ES-I3 (cell line): ENCODE results near the gene TTC7B.

Experiments used
- H3K36me3 ChIP-seq: 2 replicates; pipeline ENCODE4 v1.6.1; 2013; ENCODE audit warnings: mild to moderate bottlenecking, low read length, control low read depth, moderate library complexity; ENCODE audit not compliant: insufficient read depth
- H3K4me1 ChIP-seq: 2 replicates; pipeline ENCODE4 v1.6.1; 2013; ENCODE audit warnings: mild to moderate bottlenecking, control low read depth, low read length; ENCODE audit not compliant: insufficient read depth
- H3K9ac ChIP-seq: 2 replicates; pipeline ENCODE4 v1.6.1; 2013; ENCODE audit warnings: low read depth, mild to moderate bottlenecking, low read length, moderate library complexity
- H3K9me3 ChIP-seq: 2 replicates; pipeline ENCODE4 v1.6.1; 2013; ENCODE audit warnings: mild to moderate bottlenecking, low read length, moderate library complexity; ENCODE audit not compliant: control insufficient read depth, insufficient read depth

TTC7B gene

GRCh38 chr14:90654831-90655276, 161.4 kb downstream of the TTC7B start:
- Histone ChIP-seq H3K4me1 (peaks cover 6% of the 10 kb centered on the region; the same call in 1 of the 2 replicates), H3K36me3 (peaks cover 3% of the 10 kb centered on the region; the same call in 1 of the 2 replicates), H3K9me3 (no peaks in the 10 kb centered on the region), H3K9ac (no peak overlapping the region)

GRCh38 chr14:90652626-90653025, 163.6 kb downstream of the TTC7B start:
- Histone ChIP-seq H3K4me1 (peaks cover 11% of the 10 kb centered on the region; the same call in 1 of the 2 replicates), H3K9me3 (no peaks in the 10 kb centered on the region), H3K36me3 (peaks cover 3% of the 10 kb centered on the region; the same call in 1 of the 2 replicates), H3K9ac (no peak overlapping the region)

- no peak overlapping the region for H3K9ac ChIP-seq
- H3K9me3 ChIP-seq, result no peaks in the 10 kb centered on the region
- H3K4me1 ChIP-seq, result peaks cover 12% of the 10 kb centered on the region; the same call in 1 of the 2 replicates
- peaks cover 3% of the 10 kb centered on the region; the same call in 1 of the 2 replicates for H3K36me3 ChIP-seq
Observed at GRCh38 chr14:90651976-90652560, 164.2 kb downstream of the TTC7B start.

GRCh38 chr14:90651271-90651804, 164.9 kb downstream of the TTC7B start:
- no peaks in the 10 kb centered on the region for H3K9me3 ChIP-seq
- peaks cover 3% of the 10 kb centered on the region; the same call in 1 of the 2 replicates for H3K36me3 ChIP-seq
- H3K9ac ChIP-seq, result no peak overlapping the region
- peaks cover 17% of the 10 kb centered on the region for H3K4me1 ChIP-seq

- peaks cover 3% of the 10 kb centered on the region; the same call in 1 of the 2 replicates for H3K36me3 ChIP-seq
- no peak overlapping the region for H3K9ac ChIP-seq
- H3K4me1 ChIP-seq, result peaks cover 32% of the 10 kb centered on the region
Observed at GRCh38 chr14:90649557-90650135, 166.6 kb downstream of the TTC7B start.

GRCh38 chr14:90649083-90649482, 167.1 kb downstream of the TTC7B start:
- H3K9ac ChIP-seq, result no peak overlapping the region
- peaks cover 34% of the 10 kb centered on the region for H3K4me1 ChIP-seq
- no peaks in the 10 kb centered on the region for H3K9me3 ChIP-seq
- peaks cover 3% of the 10 kb centered on the region; the same call in 1 of the 2 replicates for H3K36me3 ChIP-seq

More at GRCh38 chr14:90649557-90650135, 166.6 kb downstream of the TTC7B start:
- H3K9me3 ChIP-seq, result no peaks in the 10 kb centered on the region

GRCh38 chr14:90648421-90648820, 167.8 kb downstream of the TTC7B start:
- peaks cover 3% of the 10 kb centered on the region; the same call in 1 of the 2 replicates for H3K36me3 ChIP-seq
- H3K9me3 ChIP-seq, result no peaks in the 10 kb centered on the region
- H3K9ac ChIP-seq, result no peak overlapping the region
- peaks cover 34% of the 10 kb centered on the region for H3K4me1 ChIP-seq

- no peaks in the 10 kb centered on the region for H3K9me3 ChIP-seq
- H3K9ac ChIP-seq, result no peak overlapping the region
- peaks cover 3% of the 10 kb centered on the region; the same call in 1 of the 2 replicates for H3K36me3 ChIP-seq
- H3K4me1 ChIP-seq, result peaks cover 39% of the 10 kb centered on the region
Observed at GRCh38 chr14:90647473-90648005, 168.7 kb downstream of the TTC7B start.

GRCh38 chr14:90645842-90646443, 170.3 kb downstream of the TTC7B start:
- Histone ChIP-seq H3K36me3 (no peaks in the 10 kb centered on the region), H3K4me1 (peaks cover 48% of the 10 kb centered on the region), H3K9ac (no peak overlapping the region), H3K9me3 (no peaks in the 10 kb centered on the region)

- H3K9ac ChIP-seq, result no peak overlapping the region
- peaks cover 52% of the 10 kb centered on the region for H3K4me1 ChIP-seq
- H3K36me3 ChIP-seq, result no peaks in the 10 kb centered on the region
- no peaks in the 10 kb centered on the region for H3K9me3 ChIP-seq
Observed at GRCh38 chr14:90644882-90645281, 171.3 kb downstream of the TTC7B start.

GRCh38 chr14:90643982-90644670, 172.1 kb downstream of the TTC7B start:
- Histone ChIP-seq H3K9ac (no peak overlapping the region), H3K4me1 (peaks cover 52% of the 10 kb centered on the region), H3K9me3 (no peaks in the 10 kb centered on the region), H3K36me3 (no peaks in the 10 kb centered on the region)

- Histone ChIP-seq H3K36me3 (no peaks in the 10 kb centered on the region), H3K9ac (no peak overlapping the region)
Observed at GRCh38 chr14:90642244-90642717, 173.9 kb downstream of the TTC7B start.

GRCh38 chr14:90641615-90642243, 174.5 kb downstream of the TTC7B start:
- H3K9ac ChIP-seq, result no peak overlapping the region
- H3K9me3 ChIP-seq, result no peaks in the 10 kb centered on the region
- H3K4me1 ChIP-seq, result peaks cover 45% of the 10 kb centered on the region
- no peaks in the 10 kb centered on the region for H3K36me3 ChIP-seq

More at GRCh38 chr14:90642244-90642717, 173.9 kb downstream of the TTC7B start:
- H3K4me1 ChIP-seq, result peaks cover 46% of the 10 kb centered on the region
- no peaks in the 10 kb centered on the region for H3K9me3 ChIP-seq
